ENCODE results near the gene MCHR1.
"Not testable (repeated sequence)": the region's sequence is repeated elsewhere in the genome, so short reads cannot be mapped to it uniquely, and the experiment has no call there.

Gene MCHR1, protein sequence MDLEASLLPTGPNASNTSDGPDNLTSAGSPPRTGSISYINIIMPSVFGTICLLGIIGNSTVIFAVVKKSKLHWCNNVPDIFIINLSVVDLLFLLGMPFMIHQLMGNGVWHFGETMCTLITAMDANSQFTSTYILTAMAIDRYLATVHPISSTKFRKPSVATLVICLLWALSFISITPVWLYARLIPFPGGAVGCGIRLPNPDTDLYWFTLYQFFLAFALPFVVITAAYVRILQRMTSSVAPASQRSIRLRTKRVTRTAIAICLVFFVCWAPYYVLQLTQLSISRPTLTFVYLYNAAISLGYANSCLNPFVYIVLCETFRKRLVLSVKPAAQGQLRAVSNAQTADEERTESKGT
- 0 reads per million in 2 donors for total RNA-seq

DNA sequence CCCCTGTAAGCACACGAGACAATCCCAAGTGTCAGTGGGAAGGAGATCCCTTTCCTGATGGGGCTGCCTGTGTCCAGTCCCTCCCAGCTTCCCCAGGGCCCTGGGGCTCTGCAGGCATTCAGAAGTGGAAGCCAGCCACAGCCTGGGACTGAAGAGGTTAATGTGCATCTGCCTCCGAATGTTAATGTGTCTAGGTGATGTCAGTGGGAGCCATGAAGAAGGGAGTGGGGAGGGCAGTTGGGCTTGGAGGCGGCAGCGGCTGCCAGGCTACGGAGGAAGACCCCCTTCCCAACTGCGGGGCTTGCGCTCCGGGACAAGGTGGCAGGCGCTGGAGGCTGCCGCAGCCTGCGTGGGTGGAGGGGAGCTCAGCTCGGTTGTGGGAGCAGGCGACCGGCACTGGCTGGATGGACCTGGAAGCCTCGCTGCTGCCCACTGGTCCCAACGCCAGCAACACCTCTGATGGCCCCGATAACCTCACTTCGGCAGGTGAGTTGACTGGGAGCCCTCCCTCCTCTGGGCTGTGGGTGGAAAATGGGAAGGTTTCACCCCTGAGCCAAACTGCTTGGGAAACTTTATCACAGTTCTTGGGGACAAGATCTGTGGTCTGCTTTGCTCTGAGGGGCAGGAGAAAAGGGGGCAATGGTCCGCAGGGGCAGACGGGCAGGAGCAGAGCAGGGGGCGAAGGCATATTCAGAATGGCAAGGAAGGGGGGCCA, at the start of gene MCHR1:
Gene MCHR1, plus strand, starts transcription at position 236 of the 715 bp plus-strand sequence. Its CDS starts 169 bp downstream, at position 405.
- no peak for DNase-seq

DNA sequence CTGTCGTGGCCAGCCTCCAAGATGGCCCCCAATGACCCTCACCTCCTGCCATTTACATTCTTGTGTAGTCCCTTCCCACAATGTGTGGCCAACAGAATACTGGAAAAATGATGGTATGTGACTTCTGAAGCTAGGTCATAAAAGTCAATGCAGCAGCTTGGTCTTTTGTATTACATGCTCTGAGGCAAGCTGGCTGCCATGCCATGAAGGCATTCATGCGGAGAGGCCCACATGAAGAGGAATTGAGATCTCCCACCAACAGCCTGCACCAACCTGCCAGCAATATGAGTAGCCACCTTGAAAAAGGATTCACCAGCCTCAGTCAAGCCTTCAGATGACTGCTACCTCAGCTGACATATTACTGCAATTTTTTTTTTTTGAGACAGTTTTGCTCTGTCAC, 47.4 kb upstream of the MCHR1 start:
- no peak for DNase-seq

DNA sequence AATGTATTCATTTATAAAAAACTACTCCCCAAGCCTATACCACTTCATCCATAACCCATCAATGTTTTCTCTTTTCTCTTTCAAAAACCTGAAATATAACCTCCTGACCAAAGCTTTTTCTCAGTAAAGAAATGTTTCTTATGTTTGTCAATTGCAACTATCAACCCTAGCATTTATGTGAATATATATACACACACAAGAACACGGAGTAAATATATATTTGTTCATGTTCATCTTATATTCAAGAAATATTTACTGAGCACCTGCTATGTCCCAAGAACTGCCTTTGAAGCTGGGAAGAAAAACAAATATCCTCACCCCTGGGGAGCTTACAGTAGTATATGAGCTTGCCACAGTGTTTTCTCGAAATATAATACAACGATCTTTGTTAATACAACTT, 46.2 kb upstream of the MCHR1 start:
- DNase-seq = no peak

DNA sequence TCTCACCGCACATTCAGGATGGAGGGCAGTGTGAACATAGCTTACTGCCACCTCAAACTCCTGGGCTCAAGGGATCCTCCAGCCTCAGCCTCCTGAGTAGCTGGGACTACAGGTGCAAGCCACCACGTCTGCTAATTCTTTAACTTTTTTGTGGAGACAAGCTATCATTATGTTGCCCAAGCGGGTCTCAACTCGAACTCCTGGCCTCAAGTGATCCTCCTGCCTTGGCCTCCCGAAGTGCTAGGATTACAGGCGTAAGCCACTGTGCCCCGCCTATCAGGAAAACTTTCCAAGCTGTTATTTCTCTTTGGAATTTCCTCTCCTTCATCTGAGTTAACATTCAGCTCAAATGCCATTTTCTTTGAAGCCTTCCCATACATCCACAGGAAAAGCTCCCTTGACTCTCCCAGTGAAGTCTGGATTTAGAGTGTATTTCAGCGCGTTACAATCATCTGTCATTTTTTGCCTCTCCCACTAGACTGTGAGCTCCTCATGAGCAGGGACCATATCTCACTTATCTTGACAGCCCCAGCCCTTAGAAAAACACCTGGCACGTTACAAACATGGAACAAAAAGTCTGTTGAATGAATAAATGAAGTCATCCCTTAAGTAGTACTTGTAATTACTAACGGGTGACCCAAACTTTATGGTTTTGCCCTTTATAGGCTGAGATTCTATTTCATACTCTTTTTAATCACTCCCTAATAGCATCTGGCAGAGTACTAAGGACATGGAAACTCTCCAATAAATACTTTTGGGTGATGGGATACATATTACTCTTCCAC, 45.0 kb upstream of the MCHR1 start:
- no peak for DNase-seq

DNA sequence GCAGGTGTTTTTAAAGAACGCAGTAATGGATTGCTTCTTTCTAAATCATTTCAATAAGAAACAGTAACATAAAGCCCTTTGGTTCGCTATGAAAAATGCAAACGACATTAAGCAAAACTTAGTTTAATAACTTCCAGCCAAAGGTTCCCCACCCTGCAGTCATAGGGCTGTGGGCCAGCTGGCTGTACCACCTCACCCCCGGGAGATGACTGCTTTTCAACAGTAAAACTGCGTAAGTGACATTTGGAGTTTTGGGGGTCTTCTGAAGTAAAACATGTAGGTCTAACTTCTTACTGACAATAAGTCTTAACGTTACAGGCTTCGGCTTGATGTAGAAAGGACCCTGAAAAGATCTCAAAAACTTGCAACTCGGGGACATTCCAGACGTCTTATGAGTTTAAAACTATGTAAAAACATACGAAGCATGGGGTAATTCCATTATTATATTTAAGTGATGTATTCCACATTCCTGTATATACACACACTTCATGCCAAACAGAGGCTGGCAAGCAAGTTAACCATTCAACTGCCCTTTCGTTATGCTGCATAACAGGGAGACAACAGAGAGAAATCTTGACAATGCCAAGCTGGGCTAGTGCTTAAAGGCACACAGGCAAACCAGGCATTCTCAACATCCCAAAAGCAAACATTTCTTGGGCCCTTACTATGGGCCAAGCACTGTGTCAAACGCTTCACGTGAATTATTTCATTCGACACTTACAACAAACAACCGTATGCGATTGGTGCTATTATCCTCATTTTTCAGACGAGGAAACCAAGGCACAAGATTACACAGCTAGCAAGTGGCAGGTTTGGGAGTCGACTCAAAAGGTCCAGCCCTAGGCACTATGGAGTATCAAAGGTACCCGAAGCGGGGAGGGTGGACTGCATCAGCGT, 44.0 kb upstream of the MCHR1 start:
- DNase-seq = no peak

DNA sequence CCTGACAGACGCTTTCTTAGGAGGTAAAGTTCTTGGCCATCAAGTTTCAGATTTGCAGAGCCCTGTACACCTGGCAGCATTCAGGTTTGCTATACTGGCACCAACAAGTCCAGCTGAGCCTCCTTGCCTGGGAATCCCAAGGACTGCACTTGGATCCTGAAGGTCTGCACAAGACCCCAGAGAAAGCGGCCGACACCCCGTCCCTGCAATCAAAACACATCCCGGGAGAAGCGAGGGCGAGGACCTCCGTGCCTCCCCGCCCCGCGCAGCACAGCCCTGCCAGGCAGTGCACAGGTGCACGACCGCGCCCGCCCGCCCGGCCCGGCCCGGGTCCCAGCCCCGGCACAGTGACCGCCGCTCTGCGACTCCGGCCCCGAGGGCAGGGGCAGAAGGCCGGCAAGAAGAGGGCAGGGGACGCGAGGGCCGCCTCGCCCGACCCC, 43.3 kb upstream of the MCHR1 start:
- DNase-seq = peak in 1 of 5 experiments; percentile 9

DNA sequence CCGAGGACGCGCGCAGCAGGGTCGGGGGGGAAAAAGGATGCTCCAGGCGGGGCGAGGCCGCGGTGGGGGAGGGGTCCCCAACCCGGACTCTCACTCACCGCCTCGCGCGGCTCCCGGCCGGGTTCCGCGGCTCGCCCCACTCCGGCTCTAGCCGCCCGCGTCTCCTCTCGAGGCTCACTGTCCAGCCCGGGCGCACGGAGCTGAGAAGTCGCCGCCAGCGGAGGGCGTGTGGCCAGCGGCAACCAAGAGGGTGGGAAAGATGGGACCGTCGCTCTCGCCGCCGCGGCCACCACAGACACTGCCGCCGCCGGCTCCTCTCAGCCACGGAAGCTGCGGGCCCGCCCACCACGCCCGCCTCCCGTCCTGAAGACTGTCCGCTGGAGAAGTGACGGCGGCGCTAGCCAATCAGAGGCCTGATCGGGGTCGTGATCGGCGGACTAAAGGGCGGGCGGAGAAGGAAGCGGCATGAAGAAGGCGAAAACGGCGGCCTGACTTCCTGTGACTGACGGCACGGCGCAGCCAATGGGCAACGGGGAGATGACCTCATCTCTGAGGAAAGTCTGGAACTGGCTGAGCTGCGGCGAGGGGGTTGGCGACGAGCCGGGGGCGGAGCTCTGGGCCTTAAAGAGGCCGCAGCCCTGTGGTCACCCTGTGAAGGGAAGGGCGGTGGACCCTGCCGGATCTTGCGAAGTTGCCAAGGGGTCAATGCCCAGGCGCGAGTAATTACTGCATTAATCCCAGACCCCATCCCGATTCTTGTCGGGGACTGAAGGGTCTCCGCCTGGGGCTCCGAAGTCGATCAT, 42.7 kb upstream of the MCHR1 start, which contains the start of gene MRTFA:
Gene MRTFA, minus strand, starts transcription at position 340 of the 803 bp plus-strand sequence.
- peak; percentile 96 to 100 (median 99) for DNase-seq

DNA sequence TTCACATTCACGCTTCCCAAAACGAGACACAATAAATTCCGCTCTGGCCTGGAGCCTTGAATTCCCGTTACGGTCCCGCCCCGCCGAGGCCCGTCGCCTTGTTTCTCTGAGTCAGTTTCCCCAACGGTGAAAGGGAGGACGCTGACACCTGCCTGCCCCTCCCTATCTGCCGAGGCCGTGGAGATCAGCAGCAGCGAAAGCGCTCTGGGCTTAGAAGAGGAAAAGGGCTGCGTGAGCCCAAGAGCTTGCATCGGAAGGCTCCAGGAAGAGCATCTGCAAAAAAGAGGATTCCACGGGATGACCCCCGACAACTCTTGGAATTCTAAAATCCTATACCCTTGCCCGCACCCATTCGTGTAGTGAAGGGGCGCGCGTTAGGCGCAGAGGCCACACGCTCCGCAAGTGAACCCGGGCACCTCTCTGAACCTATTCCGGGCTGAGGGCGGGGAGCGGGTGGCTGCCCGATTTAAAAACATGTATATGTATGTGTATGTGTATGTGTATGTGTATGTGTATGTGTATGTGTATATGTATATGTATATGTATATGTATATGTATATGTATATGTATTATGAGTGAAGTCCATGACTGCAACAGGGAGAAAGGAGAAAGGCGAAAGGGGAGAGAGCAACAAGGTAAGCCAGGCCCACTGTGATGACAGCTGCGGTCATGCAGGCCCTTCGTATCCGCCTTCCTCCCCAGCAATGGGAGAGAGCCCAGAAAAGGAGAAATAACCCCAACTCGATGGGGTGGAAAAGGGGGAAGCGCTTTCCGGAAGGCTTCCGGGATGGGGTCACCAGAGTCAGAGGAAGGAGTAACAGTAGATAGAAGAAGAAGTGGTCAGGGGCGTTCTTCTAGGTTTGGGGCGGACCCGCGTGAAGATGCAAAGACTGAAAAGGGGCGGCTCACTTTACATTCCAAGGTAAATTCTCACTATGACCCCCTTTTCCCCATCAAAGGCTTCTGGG, 41.8 kb upstream of the MCHR1 start:
- DNase-seq = peak in 4 of 5 experiments; percentile 22 to 68 (median 42)

DNA sequence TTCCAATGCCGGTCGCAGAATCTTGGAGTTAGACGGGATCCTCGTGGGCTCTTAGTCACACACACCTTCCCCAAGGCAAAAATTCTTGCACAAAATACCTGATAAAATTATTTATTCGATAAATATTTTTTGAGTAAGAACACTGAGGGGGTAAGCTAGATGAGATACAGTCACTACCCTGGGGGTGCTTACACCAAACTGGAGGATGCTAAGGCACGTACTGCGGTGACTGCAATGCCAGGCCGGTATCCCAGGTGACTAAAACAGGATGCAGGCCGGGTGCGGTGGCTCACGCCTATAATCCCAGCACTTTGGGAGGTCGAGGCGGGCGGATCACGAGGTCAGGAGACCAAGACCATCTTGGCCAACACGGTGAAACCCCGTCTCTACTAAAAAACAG, 41.0 kb upstream of the MCHR1 start:
- no peak for DNase-seq

DNA sequence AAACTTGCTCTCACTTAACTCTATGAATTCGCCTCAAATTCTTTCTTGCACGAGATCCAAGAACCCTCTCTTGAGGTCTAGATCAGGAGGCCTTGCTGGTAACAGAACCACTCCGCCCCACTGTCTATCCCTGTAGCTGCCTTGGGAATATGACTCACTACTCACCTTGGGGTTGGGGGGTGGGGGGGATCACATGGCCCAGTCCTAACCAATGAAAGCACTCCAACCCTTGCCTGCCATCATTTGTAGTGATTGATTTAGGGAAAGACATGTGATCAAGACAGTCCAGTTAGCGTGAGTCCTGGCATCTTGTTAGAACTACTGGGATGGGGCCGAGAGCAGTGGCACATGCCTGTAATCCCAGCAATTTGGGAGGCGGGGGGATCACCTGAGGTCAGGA, 38.0 kb upstream of the MCHR1 start:
- DNase-seq = no peak

DNA sequence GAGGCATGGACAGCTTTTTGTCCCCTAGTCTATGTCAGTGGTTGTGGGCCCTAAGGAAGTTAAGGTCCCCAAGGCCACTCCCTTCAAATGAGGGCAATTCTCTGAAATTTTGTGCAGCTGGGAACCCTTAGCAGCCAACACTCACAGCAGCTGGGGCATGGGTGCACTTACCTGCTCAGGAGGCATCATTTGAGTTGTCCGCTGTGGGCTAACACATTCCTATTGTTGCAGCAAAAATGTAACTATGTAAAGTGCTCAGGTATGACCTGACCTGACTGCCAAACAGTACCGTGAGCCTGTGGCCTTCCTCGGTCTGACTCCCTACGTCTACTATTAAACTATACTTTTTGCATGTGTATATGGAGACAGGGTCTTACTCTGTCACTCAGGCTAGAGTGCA, 37.0 kb upstream of the MCHR1 start:
- no peak for DNase-seq

DNA sequence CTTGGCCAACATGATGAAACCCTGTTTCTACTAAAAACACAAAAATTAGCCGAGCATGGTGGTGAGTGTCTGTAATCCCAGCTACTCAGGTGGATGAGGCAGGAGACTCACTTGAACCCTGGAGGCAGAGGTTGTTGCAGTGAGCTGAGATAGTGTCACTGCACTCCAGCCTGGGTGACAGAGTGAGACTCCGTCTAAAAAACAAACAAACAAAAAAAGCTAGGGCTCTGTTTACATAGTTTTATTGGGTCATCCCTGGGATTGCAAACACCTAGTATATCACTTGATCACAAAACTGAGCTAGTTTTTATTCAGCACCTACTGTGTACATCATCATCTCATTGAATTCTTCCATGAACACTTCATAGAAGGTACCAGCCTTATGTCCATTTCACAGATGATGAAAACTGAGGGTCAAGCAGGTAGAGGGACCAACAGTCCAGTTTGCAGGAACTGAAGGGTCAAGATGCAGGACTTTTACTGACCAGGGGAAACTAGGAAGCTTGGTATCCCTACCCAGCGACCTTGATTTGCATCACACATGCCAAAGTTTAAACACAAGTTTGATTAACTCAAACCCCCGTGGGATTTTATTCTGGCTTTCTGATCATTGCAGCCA, 33.6 kb upstream of the MCHR1 start:
- DNase-seq = no peak

DNA sequence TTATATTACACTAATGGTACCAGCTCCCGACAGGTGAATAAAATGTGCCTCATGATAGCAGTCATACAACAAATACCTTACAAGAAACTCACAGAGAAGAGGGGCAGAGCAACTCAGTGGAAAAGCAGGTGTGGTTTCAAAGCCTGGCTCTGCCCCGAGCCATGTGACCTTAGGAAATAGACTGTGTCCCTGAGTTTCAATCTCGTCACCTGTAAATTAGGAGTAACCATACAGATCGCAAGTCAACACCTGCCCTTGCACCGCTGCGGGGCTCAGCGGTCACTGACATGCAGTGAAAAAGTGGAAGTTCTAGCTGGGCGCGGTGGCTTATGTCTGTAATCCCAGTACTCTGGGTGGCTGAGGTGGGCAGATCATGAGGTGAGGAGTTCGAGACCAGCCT, 30.9 kb upstream of the MCHR1 start:
- DNase-seq = no peak

DNA sequence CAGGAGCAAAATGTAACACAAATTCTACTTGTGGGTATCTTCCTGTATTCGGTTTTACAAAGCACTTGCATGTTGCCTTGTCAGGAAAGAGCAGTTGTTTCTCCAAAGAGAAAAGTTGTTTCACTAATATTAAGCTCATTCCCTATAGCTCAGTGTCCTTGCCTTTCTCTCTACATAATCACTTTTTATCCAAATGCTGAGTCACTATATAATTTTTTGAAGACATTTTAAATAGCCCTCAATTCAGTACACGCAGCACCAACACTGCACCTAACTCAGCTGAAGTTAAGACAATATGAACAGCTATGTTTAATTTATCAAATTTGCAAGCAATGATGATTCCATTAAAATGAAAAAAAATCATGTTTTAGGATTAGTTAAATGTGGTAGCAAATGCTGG, 28.2 kb upstream of the MCHR1 start:
- DNase-seq = no peak

DNA sequence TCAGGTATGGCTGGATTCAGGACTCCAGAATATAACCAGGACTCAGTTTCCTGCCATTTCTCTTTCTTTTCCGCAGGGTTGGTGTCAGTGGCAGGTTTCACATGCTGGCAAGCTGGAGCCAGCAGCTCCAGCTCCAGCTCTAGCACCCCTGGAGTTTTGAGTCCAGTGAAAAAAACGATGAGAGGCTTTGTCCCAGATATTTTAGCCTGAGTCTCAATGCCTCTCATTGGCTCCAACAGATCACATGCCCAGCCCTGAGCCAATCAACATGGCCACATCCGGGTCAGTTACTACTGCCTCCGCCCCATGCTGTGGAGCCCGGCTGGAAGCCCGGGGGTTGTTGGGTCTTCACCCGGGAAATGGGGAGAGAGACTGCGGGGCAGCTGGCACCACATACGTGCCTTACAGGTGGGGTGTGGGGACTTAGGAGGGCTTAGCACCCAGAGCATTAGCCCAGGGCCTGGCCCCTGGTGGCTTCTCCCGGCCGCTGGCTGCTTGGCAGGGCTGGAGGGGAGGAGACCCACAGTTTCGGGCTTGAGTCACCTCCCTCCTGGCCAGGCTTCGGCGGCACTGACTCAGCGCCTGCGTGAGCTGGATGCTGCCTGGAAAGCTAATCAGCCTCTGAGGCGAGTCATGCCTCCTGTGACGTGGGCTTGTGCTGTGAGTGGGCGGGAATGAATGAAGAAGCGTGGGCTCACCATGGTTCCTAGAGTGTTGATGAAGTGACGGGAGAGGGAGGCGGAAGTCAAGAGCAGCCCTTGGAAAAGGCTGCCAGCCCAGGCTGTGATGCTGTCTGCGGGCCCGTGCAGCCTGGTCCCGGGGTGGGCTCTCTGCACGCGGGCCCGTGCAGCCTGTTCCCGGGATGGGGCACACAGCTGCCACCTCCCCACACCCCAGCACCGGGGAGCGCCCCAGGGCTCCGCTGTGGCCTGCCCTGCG, 27.5 kb upstream of the MCHR1 start:
- DNase-seq = peak; percentile 33 to 85 (median 58)

DNA sequence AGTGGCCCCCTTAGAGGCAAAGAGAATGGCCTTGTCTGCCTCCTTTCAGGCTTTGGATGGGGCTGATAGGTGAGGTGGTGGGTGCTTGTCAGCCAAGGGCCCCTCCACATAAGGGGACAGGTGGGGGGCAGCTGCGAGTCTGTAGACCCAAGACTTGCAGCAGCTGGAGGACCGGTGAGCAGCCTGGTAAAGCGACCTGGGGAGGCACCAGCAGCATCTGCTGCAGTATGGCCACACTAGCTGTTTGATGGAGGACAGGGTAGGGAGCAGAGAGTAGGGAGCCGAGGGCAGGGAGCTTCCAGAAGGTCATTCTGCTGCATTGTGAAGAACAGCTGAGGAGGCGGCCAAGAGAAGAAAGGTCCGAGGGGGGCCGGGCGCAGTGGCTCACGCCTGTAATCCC, 25.9 kb upstream of the MCHR1 start:
- DNase-seq = no peak

DNA sequence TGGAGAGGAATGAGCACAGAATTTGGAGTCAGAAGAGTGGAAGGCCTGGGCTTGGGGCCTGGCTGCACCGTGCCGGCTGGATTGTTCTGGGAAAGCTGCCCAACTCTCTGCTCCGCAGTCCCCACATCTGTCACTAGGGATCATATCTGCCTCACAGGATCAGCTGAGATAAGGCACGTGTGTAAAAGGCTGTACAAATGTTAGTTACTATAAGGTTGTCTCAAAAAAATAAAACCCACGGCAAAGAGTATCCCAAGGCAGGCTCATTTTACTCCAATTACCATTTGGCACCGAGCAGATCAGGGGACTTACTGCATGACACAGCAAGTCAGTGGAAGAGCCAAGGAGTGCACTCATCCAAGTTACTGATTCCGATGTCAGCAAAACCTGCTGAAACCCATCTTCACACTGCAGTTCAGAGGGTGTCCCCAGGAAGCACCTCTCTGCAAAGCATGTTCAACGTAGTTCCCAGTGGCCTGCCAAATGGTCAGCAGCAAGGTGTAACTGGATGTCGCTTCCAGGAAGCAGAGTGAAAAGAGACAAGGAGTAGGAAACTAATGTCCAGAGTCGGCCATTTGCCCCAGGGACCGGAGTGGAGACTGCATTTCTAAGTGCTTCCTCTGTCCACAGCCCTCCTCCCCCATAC, 24.6 kb upstream of the MCHR1 start:
- no peak for DNase-seq

DNA sequence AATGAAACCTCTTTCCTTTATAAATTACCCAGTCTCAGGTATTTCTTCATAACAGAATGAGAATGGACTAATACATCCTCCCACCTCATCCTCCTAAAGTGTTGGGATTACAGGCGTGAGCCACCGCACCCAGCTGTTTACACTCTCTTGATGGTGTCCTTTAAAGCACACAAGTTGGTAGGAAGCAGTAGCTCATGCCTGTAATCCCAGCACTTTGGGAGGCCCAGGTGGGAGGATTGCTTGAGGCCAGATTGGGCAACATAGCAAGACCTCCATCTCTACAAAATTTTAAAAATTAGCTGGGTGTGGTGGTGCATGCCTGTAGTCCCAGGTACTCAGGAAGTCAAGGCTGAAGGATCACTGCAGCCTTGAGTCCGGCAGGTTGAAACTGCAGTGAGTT, 23.3 kb upstream of the MCHR1 start:
- DNase-seq = not testable (repeated sequence)
